Kidney (tissue), 14 donors: ENCODE measurements around the gene NTRK3. TPM values are rescaled to one million over a fixed set of nuclear protein-coding genes. Genes with fewer than 3 reads are reported as not detected.

Experiments used
- DNase-seq, 5 donors: peaks; one replicate each; pipeline ENCODE4 v3.0.0-alpha.2; 2013 to 2020
- FAIRE-seq: peaks from 2 replicates; lab custom pipeline; 2012; peaks lifted over from hg19 to GRCh38; lab: Jason Lieb, UNC
- H3K27ac ChIP-seq, 2 donors: one replicate each; pipeline ENCODE4 v1.7.0; 2013; ENCODE audit warnings: low read depth in 2 of 2, low read length in 2 of 2, inconsistent platforms in 1 of 2
- H3K27me3 ChIP-seq: one replicate; pipeline ENCODE4 v1.7.1; 2013; ENCODE audit warnings: low read length, inconsistent platforms; ENCODE audit not compliant: control insufficient read depth, insufficient read depth
- H3K36me3 ChIP-seq, 3 donors: one replicate each; pipeline versions ENCODE4 v1.7.0 to v1.7.1; 2013; ENCODE audit warnings: low read length in 3 of 3, control low read depth in 1 of 3, inconsistent platforms in 1 of 3; ENCODE audit not compliant: insufficient read depth in 3 of 3, control insufficient read depth in 2 of 3
- H3K4me1 ChIP-seq, 3 donors: one replicate each; pipeline versions ENCODE4 v1.7.0 to v1.7.1; 2013; ENCODE audit warnings: low read length in 3 of 3, inconsistent platforms in 1 of 3, low read depth in 1 of 3; ENCODE audit not compliant: control insufficient read depth in 2 of 3, insufficient read depth in 2 of 3
- H3K4me3 ChIP-seq, 3 donors: one replicate each; pipeline versions ENCODE4 v1.7.0 to v1.8.1; 2013; ENCODE audit warnings: low read length in 3 of 3, control low read depth in 1 of 3, inconsistent platforms in 1 of 3
- H3K9ac ChIP-seq, 3 donors: one replicate each; pipeline versions ENCODE4 v1.7.0 to v1.7.1; 2013; ENCODE audit warnings: low read length in 3 of 3, control low read depth in 1 of 3, inconsistent platforms in 1 of 3
- H3K9me3 ChIP-seq, 3 donors: one replicate each; pipeline versions ENCODE4 v1.7.0 to v1.7.1; 2013; ENCODE audit warnings: low read length in 3 of 3, control low read depth in 1 of 3, inconsistent platforms in 1 of 3; ENCODE audit not compliant: control insufficient read depth in 2 of 3, insufficient read depth in 1 of 3
- intact Hi-C: fragments of 100-400 bp; cut with DNase I; formaldehyde crosslinking; loops from one replicate; pipeline ENCODE4 v1.11.1; 2022
- polyA plus RNA-seq: library from polyadenylated mRNA; stranded (reverse); fragments of 350-450 nt; fragmentation: Illumina TruSeq; extraction: RNeasy Lipid Tissue Mini Kit (QIAGEN cat#74804); gene quantifications from one replicate; pipeline ENCODE4 v1.2.3, GENCODE V29; 2014; ENCODE audit warnings: low read depth, low replicate concordance; ENCODE audit not compliant: insufficient read depth
- total RNA-seq: library from RNA; stranded (reverse); fragmentation: NEBNext Ultra II Directional; extraction: Animal tissue kit (Norgen Biotek cat#: 25700); gene quantifications from one replicate; pipeline ENCODE4 v1.2.1, GENCODE V29; 2021
- TF ChIP-seq, protein P1 (sequence below): IDR thresholded peaks from 3 replicates; pipeline ENCODE4 v1.5.1; 2012; ENCODE audit warnings: mild to moderate bottlenecking, moderate library complexity, borderline replicate concordance; ENCODE audit not compliant: insufficient read depth; ENCODE audit errors: extremely low read depth
- donor health status: control.
- donor health status: control.
- donor health status: control.
- donor health status: control.
- donor health status: control.
- donor health status: DM: yes; HTN: yes; CAD: no.
- donor health status: Normal renal cell carcinoma (clear cell type).

The NTRK3 gene
- total and polyA plus RNA-seq, 2 donors from 2014 or later: 8.9 to 25.5 TPM

DNA sequence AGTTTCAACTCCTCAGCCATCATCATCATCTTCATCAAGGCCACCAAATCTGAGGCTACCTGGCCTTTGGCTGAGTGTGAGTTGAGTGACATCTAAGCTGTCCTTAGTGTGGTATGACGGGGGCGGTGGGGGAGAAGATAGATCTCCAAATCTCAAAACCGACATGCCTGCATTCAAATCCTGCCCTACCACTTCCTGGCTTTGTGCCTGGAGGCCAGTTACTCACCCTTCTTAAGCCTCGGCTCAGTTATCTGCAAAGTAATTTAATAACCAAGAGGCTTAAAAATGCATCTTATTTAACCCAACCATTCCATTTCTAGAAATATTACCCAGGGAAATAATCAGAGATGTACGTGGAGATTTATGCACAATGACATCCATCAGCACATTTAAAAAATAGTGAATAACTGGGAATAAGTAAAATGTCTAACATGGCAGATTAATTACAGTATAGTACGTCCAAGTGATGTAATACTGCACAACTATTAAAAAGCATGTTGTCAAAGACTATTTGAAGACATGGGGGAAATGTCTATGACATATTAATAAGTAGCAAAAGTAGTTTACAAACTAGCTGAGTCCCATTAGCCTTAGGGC lies 167.4 kb downstream of the NTRK3 start:
- Histone ChIP-seq H3K9me3 (no peaks in the 10 kb centered on the region), H3K4me1 (no peaks in the 10 kb centered on the region), H3K27ac (no peak overlapping the region), H3K9ac (no peak overlapping the region), H3K36me3 (no peaks in the 10 kb centered on the region), H3K4me3 (no peak overlapping the region), H3K27me3 (no peaks in the 10 kb centered on the region)
- FAIRE-seq (no peak), DNase-seq (no peak)
- TF ChIP-seq, protein P1, sequence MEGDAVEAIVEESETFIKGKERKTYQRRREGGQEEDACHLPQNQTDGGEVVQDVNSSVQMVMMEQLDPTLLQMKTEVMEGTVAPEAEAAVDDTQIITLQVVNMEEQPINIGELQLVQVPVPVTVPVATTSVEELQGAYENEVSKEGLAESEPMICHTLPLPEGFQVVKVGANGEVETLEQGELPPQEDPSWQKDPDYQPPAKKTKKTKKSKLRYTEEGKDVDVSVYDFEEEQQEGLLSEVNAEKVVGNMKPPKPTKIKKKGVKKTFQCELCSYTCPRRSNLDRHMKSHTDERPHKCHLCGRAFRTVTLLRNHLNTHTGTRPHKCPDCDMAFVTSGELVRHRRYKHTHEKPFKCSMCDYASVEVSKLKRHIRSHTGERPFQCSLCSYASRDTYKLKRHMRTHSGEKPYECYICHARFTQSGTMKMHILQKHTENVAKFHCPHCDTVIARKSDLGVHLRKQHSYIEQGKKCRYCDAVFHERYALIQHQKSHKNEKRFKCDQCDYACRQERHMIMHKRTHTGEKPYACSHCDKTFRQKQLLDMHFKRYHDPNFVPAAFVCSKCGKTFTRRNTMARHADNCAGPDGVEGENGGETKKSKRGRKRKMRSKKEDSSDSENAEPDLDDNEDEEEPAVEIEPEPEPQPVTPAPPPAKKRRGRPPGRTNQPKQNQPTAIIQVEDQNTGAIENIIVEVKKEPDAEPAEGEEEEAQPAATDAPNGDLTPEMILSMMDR: no peak
- intact Hi-C loops: no loop called here

DNA sequence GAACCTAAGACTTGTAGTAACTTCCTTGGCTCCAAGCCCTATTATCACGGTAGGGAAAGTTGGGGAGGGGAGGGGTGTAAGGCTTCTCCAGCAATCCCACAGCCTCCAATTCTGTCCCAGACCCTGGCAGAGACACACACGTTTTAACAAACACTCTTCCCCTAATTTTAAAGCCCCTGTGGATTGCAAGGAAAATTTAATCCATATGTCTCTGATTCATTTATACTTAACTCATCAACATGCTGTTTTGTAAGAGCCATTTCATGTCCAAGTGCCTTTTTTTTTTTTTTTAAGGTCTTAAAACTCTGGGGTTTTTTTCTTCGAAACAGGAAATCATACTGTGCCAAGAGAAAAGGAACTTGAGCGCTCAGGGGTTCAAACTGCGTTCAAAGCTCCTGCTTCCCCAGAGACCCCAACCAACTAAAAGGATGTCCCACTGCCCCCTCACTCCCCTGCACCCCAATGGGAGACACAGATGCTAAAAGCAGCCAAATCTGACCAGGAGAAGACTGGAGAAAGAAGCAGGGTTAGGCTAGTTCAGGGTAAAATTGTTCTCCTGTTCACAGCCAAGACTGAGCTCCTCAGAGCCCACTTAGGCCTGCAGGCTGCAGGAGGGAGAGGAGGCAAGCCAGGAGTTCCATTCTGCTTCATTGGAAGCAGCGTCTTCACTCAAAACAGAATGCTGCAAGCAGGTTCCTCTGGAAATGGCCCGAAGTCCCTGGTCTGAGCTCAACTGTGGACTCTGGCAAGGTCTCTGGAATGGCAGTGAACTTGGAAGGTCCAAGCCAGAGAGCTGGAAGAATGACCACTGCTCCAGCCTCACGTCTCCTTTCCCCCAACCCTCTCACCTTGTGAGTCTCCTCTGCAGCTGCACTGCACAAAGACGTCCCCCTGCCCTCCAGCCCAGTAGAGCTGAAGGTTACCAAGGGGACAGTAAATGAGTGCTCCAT lies 172.5 kb downstream of the NTRK3 start:
- FAIRE-seq (no peak), DNase-seq (peak in 1 of 5 donors; percentile 64)
- TF ChIP-seq, protein P1: no peak
- Histone ChIP-seq H3K4me1 (no peaks in the 10 kb centered on the region), H3K27me3 (no peaks in the 10 kb centered on the region), H3K27ac (no peak overlapping the region), H3K9me3 (no peaks in the 10 kb centered on the region), H3K36me3 (no peaks in the 10 kb centered on the region), H3K9ac (no peak overlapping the region), H3K4me3 (no peak overlapping the region)
- intact Hi-C loops: no loop called here

DNA sequence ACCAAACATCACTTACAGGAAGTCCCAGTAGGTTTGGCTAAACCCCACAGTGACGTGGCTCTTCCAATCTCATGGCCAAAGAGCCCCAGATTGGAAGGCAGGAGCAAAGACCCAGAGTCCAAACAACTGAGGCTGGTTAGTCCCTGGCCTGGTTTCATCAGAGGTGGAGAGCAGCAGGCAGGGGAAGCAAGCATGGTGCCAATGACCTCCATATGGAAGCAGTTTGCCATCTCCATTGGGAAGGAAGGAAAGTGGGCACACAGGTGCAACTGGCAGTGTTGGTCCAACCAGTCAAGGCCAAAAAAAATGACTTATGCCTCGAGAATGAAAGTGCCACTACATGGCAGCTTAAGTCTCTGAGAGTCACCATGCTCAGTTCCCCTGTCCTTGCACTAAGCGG lies 175.9 kb downstream of the NTRK3 start:
- no peak overlapping the region for H3K4me3 ChIP-seq
- H3K9me3 ChIP-seq: no peaks in the 10 kb centered on the region
- intact Hi-C loops: no loop called here
- no peaks in the 10 kb centered on the region for H3K27me3 ChIP-seq
- H3K9ac ChIP-seq: no peak overlapping the region
- FAIRE-seq: no peak
- H3K27ac ChIP-seq: no peak overlapping the region
- no peaks in the 10 kb centered on the region for H3K36me3 ChIP-seq
- no peak for DNase-seq
- H3K4me1 ChIP-seq: no peaks in the 10 kb centered on the region
- TF ChIP-seq, protein P1: no peak
